ENCODE results near the gene NCK2. TPM values are rescaled to one million over a fixed set of nuclear protein-coding genes. Genes with fewer than 3 reads are reported as not detected.

NCK2 gene
- polyA plus RNA-seq, 4 donors: 59.6 to 124 (median 84.3) TPM

DNA sequence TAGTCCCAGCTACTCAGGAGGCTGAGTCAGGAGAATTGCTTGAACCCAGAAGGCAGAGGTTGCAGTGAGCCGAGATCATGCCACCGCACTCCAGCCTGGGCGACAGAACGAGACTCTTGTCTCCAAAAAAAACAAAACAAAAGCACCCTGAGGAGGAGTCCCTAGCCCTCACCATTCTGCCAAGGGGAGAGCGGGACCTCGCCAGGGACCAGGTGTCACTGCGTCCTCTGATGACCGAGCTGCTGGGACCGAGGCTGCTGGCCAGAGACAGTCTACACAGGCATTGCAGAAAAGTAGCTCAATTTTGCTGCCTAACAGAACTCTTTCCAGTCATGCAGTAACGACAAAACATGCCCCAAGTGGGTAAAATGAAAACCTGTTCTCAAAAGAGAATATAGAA is 18.4 kb downstream of the NCK2 start:
- Histone ChIP-seq H3K9me3 (ENCODE audit: control insufficient read depth in 2 of 2, insufficient read depth in 1 of 2, low read depth in 1 of 2, low read length in 1 of 2) (peaks cover 0 to 7% of the 10 kb centered on the region in 2 donors), H3K27ac (ENCODE audit: low read depth in 1 of 3, low read length in 2 of 3) (no peak overlapping the region), H3K4me3 (ENCODE audit: low read depth in 1 of 3, low read length in 3 of 3) (no peak overlapping the region), H3K27me3 (ENCODE audit: control insufficient read depth in 3 of 3, insufficient read depth in 3 of 3, low read length in 3 of 3) (no peaks in the 10 kb centered on the region), H3K4me1 (ENCODE audit: control insufficient read depth in 3 of 3, insufficient read depth in 2 of 3, low read depth in 1 of 3, low read length in 2 of 3) (peaks cover 0 to 14% (median 9%) of the 10 kb centered on the region in 3 donors), H3K36me3 (ENCODE audit: control insufficient read depth in 3 of 3, insufficient read depth in 2 of 3, low read depth in 1 of 3, low read length in 3 of 3) (peaks cover 0 to 34% (median 3%) of the 10 kb centered on the region in 3 donors)
- 82 to 91% (median 89%) methylated on average over 10 of the region's 10 CpGs for WGBS, 3 donors
- FAIRE-seq: no peak
- no peak for DNase-seq

DNA sequence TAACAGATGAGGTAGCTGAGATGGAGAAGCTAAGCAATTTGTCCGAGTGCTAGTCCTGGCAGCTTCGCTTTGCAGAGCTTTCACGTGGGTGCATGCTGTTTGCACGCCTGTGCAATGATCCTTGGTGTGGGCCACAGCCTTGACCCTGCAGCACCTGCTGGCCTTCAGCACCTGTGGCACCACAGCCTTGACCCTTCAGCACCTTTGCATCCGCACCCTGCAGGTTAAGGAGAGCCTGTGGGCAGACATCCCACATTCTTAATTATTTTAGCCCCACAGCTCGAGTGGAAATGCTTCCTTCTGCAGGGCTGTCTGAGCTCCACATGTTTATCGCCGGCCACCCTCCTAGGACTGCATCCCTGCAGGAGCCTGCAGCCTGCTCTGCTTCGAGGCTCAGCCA is 19.3 kb downstream of the NCK2 start:
- 49 to 65% (median 59%) methylated on average over 9 of the region's 9 CpGs for WGBS, 3 donors
- no peak overlapping the region for H3K27ac ChIP-seq (ENCODE audit: low read depth in 1 of 3, low read length in 2 of 3)
- no peaks in the 10 kb centered on the region for H3K27me3 ChIP-seq (ENCODE audit: control insufficient read depth in 3 of 3, insufficient read depth in 3 of 3, low read length in 3 of 3)
- DNase-seq (no peak), FAIRE-seq (no peak)
- H3K36me3 ChIP-seq (ENCODE audit: control insufficient read depth in 3 of 3, insufficient read depth in 2 of 3, low read depth in 1 of 3, low read length in 3 of 3): peaks cover 0 to 41% (median 3%) of the 10 kb centered on the region in 3 donors
- H3K4me3 ChIP-seq (ENCODE audit: low read depth in 1 of 3, low read length in 3 of 3): no peak overlapping the region
- peaks cover 0 to 15% of the 10 kb centered on the region in 2 donors for H3K9me3 ChIP-seq (ENCODE audit: control insufficient read depth in 2 of 2, insufficient read depth in 1 of 2, low read depth in 1 of 2, low read length in 1 of 2)
- H3K4me1 ChIP-seq (ENCODE audit: control insufficient read depth in 3 of 3, insufficient read depth in 2 of 3, low read depth in 1 of 3, low read length in 2 of 3): peaks cover 0 to 13% (median 12%) of the 10 kb centered on the region in 3 donors

DNA sequence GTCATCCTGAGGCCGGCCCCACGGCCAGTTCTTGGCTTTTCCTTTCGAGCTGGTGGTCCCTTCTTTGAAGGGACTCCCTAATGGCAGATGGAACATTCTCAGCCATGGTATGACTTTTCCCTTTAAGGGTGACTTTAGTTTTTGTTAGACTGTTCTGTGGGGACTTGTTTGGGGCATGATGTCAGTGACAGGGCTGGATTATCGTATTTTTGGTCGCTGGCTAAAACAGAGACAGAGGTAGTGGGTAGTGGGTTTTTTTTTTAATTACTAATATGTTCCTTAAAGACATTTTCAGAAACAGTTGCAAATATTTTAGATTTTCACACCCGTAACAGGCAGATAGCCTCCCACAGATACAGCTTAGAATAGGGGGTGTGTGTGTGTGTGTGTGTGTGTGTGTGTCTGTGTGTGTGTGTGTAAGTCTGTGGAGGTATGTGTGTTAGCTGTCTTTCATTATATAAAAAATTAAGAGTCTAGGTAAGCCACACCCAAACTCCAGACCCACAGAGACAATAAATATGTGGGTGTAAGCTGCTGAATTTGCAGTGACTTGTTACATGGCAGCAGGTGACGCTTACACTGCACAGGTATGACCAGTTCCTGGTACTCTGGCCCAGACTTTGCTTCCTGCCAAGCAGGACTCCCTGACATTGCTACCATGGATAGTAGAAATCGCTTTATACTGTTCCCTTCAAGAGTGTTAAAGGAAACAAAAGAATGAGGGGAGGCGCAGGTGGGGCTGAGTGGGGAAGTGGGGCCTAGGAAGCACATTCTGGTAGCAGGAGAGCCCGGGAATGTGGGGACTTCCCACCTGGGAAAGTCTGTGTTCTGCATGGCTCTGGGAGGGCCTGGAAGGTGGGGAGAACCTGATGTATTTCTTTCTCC is 20.9 kb downstream of the NCK2 start:
- DNase-seq (peak in 1 of 2 donors; percentile 69), FAIRE-seq (no peak)
- H3K4me3 ChIP-seq (ENCODE audit: low read depth in 1 of 3, low read length in 3 of 3): no peak overlapping the region
- H3K4me1 ChIP-seq (ENCODE audit: control insufficient read depth in 3 of 3, insufficient read depth in 2 of 3, low read depth in 1 of 3, low read length in 2 of 3): peaks cover 0 to 12% (median 9%) of the 10 kb centered on the region in 3 donors
- H3K36me3 ChIP-seq (ENCODE audit: control insufficient read depth in 3 of 3, insufficient read depth in 2 of 3, low read depth in 1 of 3, low read length in 3 of 3): peaks cover 0 to 37% (median 3%) of the 10 kb centered on the region in 3 donors
- peaks cover 0 to 15% of the 10 kb centered on the region in 2 donors for H3K9me3 ChIP-seq (ENCODE audit: control insufficient read depth in 2 of 2, insufficient read depth in 1 of 2, low read depth in 1 of 2, low read length in 1 of 2)
- peak overlapping the region in 1 of 3 donors; percentile 14 for H3K27ac ChIP-seq (ENCODE audit: low read depth in 1 of 3, low read length in 2 of 3)
- WGBS, 3 donors: 70 to 87% (median 84%) methylated on average over 10 of the region's 10 CpGs
- H3K27me3 ChIP-seq (ENCODE audit: control insufficient read depth in 3 of 3, insufficient read depth in 3 of 3, low read length in 3 of 3): no peaks in the 10 kb centered on the region

DNA sequence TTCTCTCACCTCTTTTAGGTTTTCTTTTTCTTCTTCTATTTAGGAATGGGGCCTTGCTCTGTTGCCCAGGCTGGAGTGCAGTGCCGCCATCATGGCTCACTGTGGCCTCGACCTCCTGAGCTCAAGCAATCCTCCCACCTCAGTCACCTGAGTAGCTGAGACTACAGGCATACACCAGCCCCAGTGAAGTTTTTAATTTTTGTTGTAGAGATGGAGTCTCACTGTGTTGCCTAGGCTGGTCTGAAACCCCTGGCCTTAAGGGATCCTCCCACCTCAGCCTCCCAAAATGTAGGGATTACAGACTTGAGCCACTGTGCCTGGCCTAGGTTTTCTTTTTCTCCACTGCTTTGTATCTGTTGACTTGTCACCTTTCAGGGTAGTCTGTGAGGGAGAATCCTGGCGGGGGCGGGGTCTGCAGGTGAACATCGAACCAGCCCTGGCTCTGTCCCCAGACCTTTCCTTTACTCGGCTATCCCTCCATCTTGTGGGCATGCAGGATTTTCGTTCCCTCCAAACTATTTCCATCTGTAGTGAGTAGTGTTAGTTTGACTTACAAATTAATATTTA is 21.7 kb downstream of the NCK2 start:
- 65 to 86% (median 75%) methylated on average over 7 of the region's 7 CpGs for WGBS, 3 donors
- no peaks in the 10 kb centered on the region for H3K27me3 ChIP-seq (ENCODE audit: control insufficient read depth in 3 of 3, insufficient read depth in 3 of 3, low read length in 3 of 3)
- H3K4me3 ChIP-seq (ENCODE audit: low read depth in 1 of 3, low read length in 3 of 3): no peak overlapping the region
- peak overlapping the region in 1 of 3 donors; percentile 14 for H3K27ac ChIP-seq (ENCODE audit: low read depth in 1 of 3, low read length in 2 of 3)
- peaks cover 0 to 12% (median 4%) of the 10 kb centered on the region in 3 donors for H3K4me1 ChIP-seq (ENCODE audit: control insufficient read depth in 3 of 3, insufficient read depth in 2 of 3, low read depth in 1 of 3, low read length in 2 of 3)
- DNase-seq (no peak), FAIRE-seq (no peak)
- peaks cover 0 to 34% (median 3%) of the 10 kb centered on the region in 3 donors for H3K36me3 ChIP-seq (ENCODE audit: control insufficient read depth in 3 of 3, insufficient read depth in 2 of 3, low read depth in 1 of 3, low read length in 3 of 3)
- peaks cover 0 to 15% of the 10 kb centered on the region in 2 donors for H3K9me3 ChIP-seq (ENCODE audit: control insufficient read depth in 2 of 2, insufficient read depth in 1 of 2, low read depth in 1 of 2, low read length in 1 of 2)

DNA sequence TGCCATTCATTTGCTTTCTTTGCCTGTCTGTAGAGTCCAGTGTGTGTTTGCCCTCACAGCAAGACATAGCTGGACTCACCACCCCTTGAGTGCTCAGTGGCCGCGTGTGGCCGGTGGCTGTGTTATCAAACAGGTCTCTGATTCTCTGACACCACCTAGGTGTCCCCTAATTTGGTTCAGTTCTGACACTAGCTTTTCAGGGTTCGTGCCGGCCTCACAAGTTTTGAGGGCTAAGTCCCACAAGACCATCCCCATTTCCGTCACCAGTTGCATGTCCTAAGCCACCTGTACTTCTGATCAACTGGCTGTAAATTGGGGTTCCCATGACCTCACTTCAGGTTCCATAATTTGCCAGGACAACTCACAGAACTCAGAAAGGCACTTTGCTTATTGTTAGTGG is 23.5 kb downstream of the NCK2 start:
- Histone ChIP-seq H3K27ac (ENCODE audit: low read depth in 1 of 3, low read length in 2 of 3) (no peak overlapping the region), H3K36me3 (ENCODE audit: control insufficient read depth in 3 of 3, insufficient read depth in 2 of 3, low read depth in 1 of 3, low read length in 3 of 3) (peaks cover 1 to 40% (median 3%) of the 10 kb centered on the region in 3 donors), H3K9me3 (ENCODE audit: control insufficient read depth in 2 of 2, insufficient read depth in 1 of 2, low read depth in 1 of 2, low read length in 1 of 2) (peaks cover 0 to 15% of the 10 kb centered on the region in 2 donors), H3K4me3 (ENCODE audit: low read depth in 1 of 3, low read length in 3 of 3) (no peak overlapping the region), H3K4me1 (ENCODE audit: control insufficient read depth in 3 of 3, insufficient read depth in 2 of 3, low read depth in 1 of 3, low read length in 2 of 3) (peaks cover 4 to 7% (median 7%) of the 10 kb centered on the region in 3 donors), H3K27me3 (ENCODE audit: control insufficient read depth in 3 of 3, insufficient read depth in 3 of 3, low read length in 3 of 3) (no peaks in the 10 kb centered on the region)
- FAIRE-seq: no peak
- no peak for DNase-seq
- WGBS, 3 donors: 97 to 100% (median 99%) methylated on average over 6 of the region's 6 CpGs

DNA sequence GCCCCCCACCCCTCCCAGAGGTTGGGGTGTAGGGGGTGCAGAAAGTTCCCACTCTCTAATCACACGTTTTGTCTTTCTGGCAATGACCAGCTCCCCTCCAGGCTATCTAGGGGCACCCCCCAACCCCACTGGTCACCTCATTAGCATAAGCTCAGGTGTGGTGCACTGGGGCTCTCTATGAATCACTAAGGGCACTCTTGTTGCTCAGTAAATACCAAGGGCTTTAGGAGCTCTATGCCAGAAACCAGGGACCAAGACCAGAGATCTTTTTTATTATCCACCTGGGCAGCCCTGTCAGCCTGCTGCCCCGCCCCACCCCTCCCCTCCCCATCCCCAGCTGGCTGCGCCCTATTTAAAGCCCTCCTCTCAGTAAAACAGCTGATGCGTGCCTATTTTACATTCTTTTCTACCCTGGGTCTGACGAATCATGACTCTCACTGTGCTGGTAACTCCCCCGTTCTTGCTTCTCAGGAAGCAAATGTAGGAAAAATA is 24.3 kb downstream of the NCK2 start:
- Histone ChIP-seq H3K27ac (ENCODE audit: low read depth in 1 of 3, low read length in 2 of 3) (no peak overlapping the region), H3K4me1 (ENCODE audit: control insufficient read depth in 3 of 3, insufficient read depth in 2 of 3, low read depth in 1 of 3, low read length in 2 of 3) (peaks cover 3 to 7% (median 7%) of the 10 kb centered on the region in 3 donors), H3K9me3 (ENCODE audit: control insufficient read depth in 2 of 2, insufficient read depth in 1 of 2, low read depth in 1 of 2, low read length in 1 of 2) (peaks cover 0 to 15% of the 10 kb centered on the region in 2 donors), H3K27me3 (ENCODE audit: control insufficient read depth in 3 of 3, insufficient read depth in 3 of 3, low read length in 3 of 3) (no peaks in the 10 kb centered on the region), H3K36me3 (ENCODE audit: control insufficient read depth in 3 of 3, insufficient read depth in 2 of 3, low read depth in 1 of 3, low read length in 3 of 3) (peaks cover 1 to 43% (median 3%) of the 10 kb centered on the region in 3 donors), H3K4me3 (ENCODE audit: low read depth in 1 of 3, low read length in 3 of 3) (no peak overlapping the region)
- DNase-seq (no peak), FAIRE-seq (no peak)
- WGBS, 3 donors: 54 to 67% (median 61%) methylated on average over 6 of the region's 6 CpGs

DNA sequence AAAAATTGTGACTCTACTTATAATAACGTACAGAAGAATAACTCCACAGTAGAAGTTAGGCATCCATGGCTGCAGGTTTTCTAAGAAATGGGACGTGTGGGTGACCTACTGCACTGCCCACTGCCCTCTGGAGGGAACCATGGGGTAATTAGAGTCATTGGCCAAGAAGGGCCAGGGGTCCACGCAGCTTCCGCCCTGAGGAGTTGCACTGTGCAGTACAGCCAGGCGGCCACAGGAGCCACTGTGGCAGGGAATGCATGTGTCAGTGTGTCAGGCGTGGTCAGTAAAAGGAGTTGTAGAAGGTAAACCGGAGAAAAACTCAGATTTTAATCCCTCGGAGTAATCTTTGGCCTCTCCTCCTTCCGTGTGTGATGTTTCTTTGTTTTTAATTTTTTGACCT is 24.8 kb downstream of the NCK2 start:
- Histone ChIP-seq H3K4me1 (ENCODE audit: control insufficient read depth in 3 of 3, insufficient read depth in 2 of 3, low read depth in 1 of 3, low read length in 2 of 3) (peaks cover 2 to 7% (median 7%) of the 10 kb centered on the region in 3 donors), H3K27me3 (ENCODE audit: control insufficient read depth in 3 of 3, insufficient read depth in 3 of 3, low read length in 3 of 3) (no peaks in the 10 kb centered on the region), H3K4me3 (ENCODE audit: low read depth in 1 of 3, low read length in 3 of 3) (no peak overlapping the region), H3K9me3 (ENCODE audit: control insufficient read depth in 2 of 2, insufficient read depth in 1 of 2, low read depth in 1 of 2, low read length in 1 of 2) (peaks cover 0 to 15% of the 10 kb centered on the region in 2 donors), H3K36me3 (ENCODE audit: control insufficient read depth in 3 of 3, insufficient read depth in 2 of 3, low read depth in 1 of 3, low read length in 3 of 3) (peaks cover 1 to 42% (median 3%) of the 10 kb centered on the region in 3 donors), H3K27ac (ENCODE audit: low read depth in 1 of 3, low read length in 2 of 3) (no peak overlapping the region)
- FAIRE-seq (no peak), DNase-seq (no peak)
- 70 to 83% (median 83%) methylated on average over 9 of the region's 9 CpGs for WGBS, 3 donors

DNA sequence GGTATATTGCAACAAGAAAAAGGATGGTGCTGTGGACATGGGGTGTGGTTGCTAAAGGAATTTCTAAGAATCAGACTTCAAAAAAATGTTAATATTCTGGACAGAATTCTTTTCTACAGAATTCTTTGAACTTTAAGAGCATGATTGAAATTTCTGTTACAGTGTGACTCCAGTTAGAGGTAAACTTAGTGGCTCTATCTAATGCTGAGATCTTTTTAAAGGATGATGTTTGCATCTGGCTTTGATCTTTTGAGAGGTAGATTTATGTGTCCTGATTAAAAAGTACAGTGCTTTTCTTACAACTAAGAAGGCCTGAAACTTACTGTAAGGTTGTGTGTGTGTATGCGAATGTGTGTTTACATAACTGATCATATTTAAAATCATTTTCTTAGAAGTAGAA is 25.4 kb downstream of the NCK2 start:
- no peak overlapping the region for H3K27ac ChIP-seq (ENCODE audit: low read depth in 1 of 3, low read length in 2 of 3)
- peaks cover 2 to 7% (median 7%) of the 10 kb centered on the region in 3 donors for H3K4me1 ChIP-seq (ENCODE audit: control insufficient read depth in 3 of 3, insufficient read depth in 2 of 3, low read depth in 1 of 3, low read length in 2 of 3)
- FAIRE-seq: no peak

More for the DNA sequence above, 25.4 kb downstream of the NCK2 start:
- 88 to 91% (median 89%) methylated on average over 1 of the region's 1 CpG for WGBS, 3 donors
- no peak for DNase-seq
- H3K36me3 ChIP-seq (ENCODE audit: control insufficient read depth in 3 of 3, insufficient read depth in 2 of 3, low read depth in 1 of 3, low read length in 3 of 3): peaks cover 1 to 46% (median 3%) of the 10 kb centered on the region in 3 donors
- H3K27me3 ChIP-seq (ENCODE audit: control insufficient read depth in 3 of 3, insufficient read depth in 3 of 3, low read length in 3 of 3): no peaks in the 10 kb centered on the region
- H3K4me3 ChIP-seq (ENCODE audit: low read depth in 1 of 3, low read length in 3 of 3): no peak overlapping the region
- H3K9me3 ChIP-seq (ENCODE audit: control insufficient read depth in 2 of 2, insufficient read depth in 1 of 2, low read depth in 1 of 2, low read length in 1 of 2): peaks cover 0 to 15% of the 10 kb centered on the region in 2 donors

Measured in small intestine (tissue), 7 donors.